NT2/D1 (cell line): ENCODE measurements around the gene TFF2.

Source experiments
- DNase-seq: peaks from one replicate; pipeline ENCODE4 v3.0.0-alpha.2; 2011; ENCODE audit warnings: low read depth, low spot score
- H3K27me3 ChIP-seq: 2 replicates; pipeline ENCODE4 v1.6.0; 2011; ENCODE audit warnings: mild to moderate bottlenecking; ENCODE audit not compliant: insufficient read length, insufficient read depth
- H3K36me3 ChIP-seq: 2 replicates; pipeline ENCODE4 v1.6.1; 2011; ENCODE audit warnings: mild to moderate bottlenecking, low read length, mixed read lengths; ENCODE audit not compliant: insufficient read depth, insufficient read length
- H3K4me1 ChIP-seq: 2 replicates; pipeline ENCODE4 v1.5.1; 2011; ENCODE audit not compliant: insufficient read depth, insufficient read length
- H3K4me3 ChIP-seq: 2 replicates; pipeline ENCODE4 v1.5.1; 2011; ENCODE audit warnings: low read depth; ENCODE audit not compliant: insufficient read length
- H3K9ac ChIP-seq: 2 replicates; pipeline ENCODE4 v1.6.0; 2011; ENCODE audit warnings: low read depth; ENCODE audit not compliant: insufficient read length
- H3K9me3 ChIP-seq: 2 replicates; pipeline ENCODE4 v1.5.1; 2011; ENCODE audit warnings: mild to moderate bottlenecking, low read length; ENCODE audit not compliant: insufficient read depth
- SUZ12 ChIP-seq: IDR thresholded peaks from 2 replicates; pipeline ENCODE4 v1.6.1; 2011; ENCODE audit not compliant: insufficient read length, insufficient read depth; ENCODE audit errors: extremely low read depth
- YY1 ChIP-seq: IDR thresholded peaks from 2 replicates; pipeline ENCODE4 v1.6.1; 2011; ENCODE audit not compliant: insufficient read length, insufficient read depth
- ZNF274 ChIP-seq: IDR thresholded peaks from 2 replicates; pipeline ENCODE4 v1.6.1; 2011; ENCODE audit warnings: mild to moderate bottlenecking, low read depth, low read length

The TFF2 gene

DNA sequence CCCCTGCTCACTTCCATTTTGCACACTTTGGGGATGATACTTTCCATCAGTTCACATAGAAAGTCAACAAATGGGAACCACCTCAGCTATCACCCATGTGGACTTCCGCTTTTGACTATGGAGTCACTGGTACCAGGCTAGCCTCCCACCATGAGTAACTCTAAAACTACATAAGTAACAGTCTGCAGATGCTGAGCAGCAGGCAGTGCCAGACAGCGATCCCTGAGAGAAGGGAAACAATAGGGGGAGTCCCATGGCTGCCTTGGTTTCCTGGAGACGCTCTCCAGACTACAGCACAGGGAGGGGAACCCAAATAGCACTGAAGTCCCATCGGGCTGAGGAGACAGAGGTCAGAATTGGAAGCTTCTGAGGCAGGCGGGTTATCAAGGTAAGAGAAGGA lies 2.8 kb upstream of the TFF2 start:
- no peak for DNase-seq
- Histone ChIP-seq H3K36me3 (no peaks in the 10 kb centered on the region), H3K27me3 (no peaks in the 10 kb centered on the region), H3K9me3 (no peaks in the 10 kb centered on the region), H3K4me1 (no peaks in the 10 kb centered on the region), H3K9ac (no peak overlapping the region), H3K4me3 (no peak overlapping the region)
- TF ChIP-seq YY1 (no peak), SUZ12 (no peak), ZNF274 (no peak)

DNA sequence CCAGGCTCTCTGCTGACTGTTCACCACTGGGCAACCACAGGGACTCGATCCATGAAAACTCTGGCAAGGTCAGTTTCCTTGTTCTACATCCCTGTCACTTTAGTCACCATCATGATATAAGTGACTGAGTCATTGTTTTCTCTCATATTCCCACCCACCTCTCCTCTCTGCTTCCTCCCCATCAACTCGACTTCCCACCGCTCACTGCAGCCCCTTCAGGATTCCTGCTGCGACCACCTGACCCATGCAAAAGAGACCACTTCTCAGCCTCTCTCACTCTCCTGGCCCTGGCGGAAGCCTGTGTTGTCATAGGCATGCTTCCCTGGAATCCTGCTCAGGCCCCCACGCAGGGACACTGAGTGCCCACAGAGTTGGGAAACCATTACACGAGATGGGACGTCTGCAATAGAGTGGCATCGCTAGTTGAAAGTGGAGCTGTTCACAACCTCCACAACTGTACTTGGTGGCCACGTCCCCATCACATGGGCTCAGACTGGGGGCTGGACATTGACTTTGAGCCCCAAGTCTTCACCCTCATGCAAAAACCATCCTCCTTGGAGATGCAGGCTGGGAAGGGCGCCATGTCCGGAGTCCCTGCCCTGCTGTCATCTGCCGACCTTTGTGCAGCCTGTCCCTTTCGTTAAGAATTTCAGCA lies 1.8 kb upstream of the TFF2 start:
- no peaks in the 10 kb centered on the region for H3K4me1 ChIP-seq
- H3K36me3 ChIP-seq: no peaks in the 10 kb centered on the region
- no peaks in the 10 kb centered on the region for H3K9me3 ChIP-seq
- no peak for DNase-seq
- H3K9ac ChIP-seq: no peak overlapping the region
- TF ChIP-seq SUZ12 (no peak), YY1 (no peak), ZNF274 (no peak)
- no peak overlapping the region for H3K4me3 ChIP-seq
- H3K27me3 ChIP-seq: no peaks in the 10 kb centered on the region

DNA sequence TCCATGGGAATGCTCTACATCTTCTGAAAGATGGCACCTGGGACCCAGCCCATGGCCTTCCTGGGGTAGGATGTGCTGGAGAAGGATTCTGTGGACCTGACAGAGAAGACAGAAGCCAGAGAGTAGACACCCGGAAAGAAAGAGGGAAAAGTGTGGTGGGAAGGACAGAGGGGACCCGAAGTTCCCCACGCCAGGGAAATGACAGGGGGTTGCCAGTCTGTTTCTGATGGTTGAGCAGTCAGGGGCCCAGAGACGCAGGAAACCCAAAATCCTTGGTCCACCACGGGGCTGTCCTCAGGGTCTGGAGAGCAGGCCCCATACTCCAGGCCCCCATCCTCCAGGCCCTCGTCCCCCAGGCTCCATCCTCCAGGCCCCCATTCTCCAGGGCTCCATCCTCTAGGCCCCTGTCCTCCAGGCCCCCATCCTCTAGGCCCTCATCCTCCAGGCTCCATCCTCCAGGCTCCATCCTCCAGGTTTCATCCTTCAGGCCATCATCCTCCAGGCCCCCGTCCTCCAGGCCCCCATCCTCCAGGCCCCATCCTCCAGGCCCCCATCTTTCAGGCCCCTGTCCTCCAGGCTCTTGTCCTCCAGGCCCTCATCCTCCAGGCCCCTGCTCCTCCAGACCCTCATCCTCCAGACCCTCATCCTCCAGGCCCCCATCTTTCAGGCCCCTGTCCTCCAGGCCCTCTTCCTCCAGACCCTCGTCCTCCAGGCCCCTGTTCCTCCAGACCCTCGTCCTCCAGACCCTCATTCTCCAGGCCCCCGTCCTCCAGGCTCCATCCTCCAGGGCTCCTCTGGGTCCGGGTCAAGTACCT lies 1.0 kb upstream of the TFF2 start:
- TF ChIP-seq SUZ12 (no peak), YY1 (no peak), ZNF274 (no peak)
- no peak overlapping the region for H3K9ac ChIP-seq
- DNase-seq: no peak
- H3K9me3 ChIP-seq: no peaks in the 10 kb centered on the region
- no peaks in the 10 kb centered on the region for H3K4me1 ChIP-seq
- H3K27me3 ChIP-seq: no peaks in the 10 kb centered on the region
- H3K36me3 ChIP-seq: no peaks in the 10 kb centered on the region
- no peak overlapping the region for H3K4me3 ChIP-seq

DNA sequence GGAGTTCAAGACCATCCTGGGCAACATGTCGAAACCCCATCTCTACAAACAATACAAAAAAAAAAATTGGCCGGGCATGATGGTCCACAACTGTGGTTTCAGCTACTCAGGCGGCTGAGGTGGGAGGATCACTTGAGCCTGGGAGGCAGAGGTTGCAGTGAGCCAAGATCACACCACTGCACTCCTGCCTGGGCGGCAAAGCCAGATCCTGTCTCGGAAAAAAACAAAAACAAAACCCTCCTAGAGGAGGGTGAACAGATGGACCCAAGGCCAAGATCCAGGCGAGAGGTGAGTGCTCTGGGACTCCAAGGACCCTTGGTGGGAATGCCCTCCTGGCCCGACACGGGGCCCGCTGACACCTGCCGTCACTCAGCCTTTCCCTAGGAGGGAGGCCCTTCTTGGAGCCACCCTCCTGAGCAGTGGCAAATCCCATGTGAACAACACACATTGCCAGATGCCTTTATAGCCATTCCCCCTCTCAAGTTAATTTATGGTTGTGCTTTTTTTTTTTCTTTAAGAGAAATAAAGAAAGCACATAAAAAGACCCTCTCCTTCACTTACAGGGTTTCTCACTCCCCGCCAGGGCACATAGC lies 380 bp downstream of the TFF2 start:
- no peak overlapping the region for H3K9ac ChIP-seq
- no peaks in the 10 kb centered on the region for H3K9me3 ChIP-seq
- no peaks in the 10 kb centered on the region for H3K4me1 ChIP-seq
- no peak overlapping the region for H3K4me3 ChIP-seq
- no peak for DNase-seq
- H3K36me3 ChIP-seq: no peaks in the 10 kb centered on the region
- no peaks in the 10 kb centered on the region for H3K27me3 ChIP-seq
- TF ChIP-seq ZNF274 (no peak), SUZ12 (no peak)

GRCh38 chr21:42349420-42350317 lies 1.1 kb downstream of the TFF2 start:
- DNase-seq: no peak
- no peaks in the 10 kb centered on the region for H3K36me3 ChIP-seq
- H3K27me3 ChIP-seq: no peaks in the 10 kb centered on the region
- no peaks in the 10 kb centered on the region for H3K4me1 ChIP-seq
- no peaks in the 10 kb centered on the region for H3K9me3 ChIP-seq
- H3K4me3 ChIP-seq: no peak overlapping the region
- no peak for TF ChIP-seq SUZ12
- no peak for TF ChIP-seq YY1
- no peak for TF ChIP-seq ZNF274
- H3K9ac ChIP-seq: no peak overlapping the region

GRCh38 chr21:42348762-42349161 lies 2.0 kb downstream of the TFF2 start:
- H3K4me1 ChIP-seq: no peaks in the 10 kb centered on the region
- no peaks in the 10 kb centered on the region for H3K36me3 ChIP-seq
- H3K9me3 ChIP-seq: no peaks in the 10 kb centered on the region
- no peak overlapping the region for H3K4me3 ChIP-seq
- no peaks in the 10 kb centered on the region for H3K27me3 ChIP-seq
- H3K9ac ChIP-seq: no peak overlapping the region
- DNase-seq: no peak
- TF ChIP-seq ZNF274: no peak
- TF ChIP-seq SUZ12: no peak
- no peak for TF ChIP-seq YY1
